ENCODE results near the gene SLC35A4. TPM values are rescaled to one million over a fixed set of nuclear protein-coding genes. Genes with fewer than 3 reads are reported as not detected.

Gene SLC35A4
- total and polyA plus RNA-seq, 3 donors from 2014 or later = 84.3 to 105 (median 97.0) TPM

DNA sequence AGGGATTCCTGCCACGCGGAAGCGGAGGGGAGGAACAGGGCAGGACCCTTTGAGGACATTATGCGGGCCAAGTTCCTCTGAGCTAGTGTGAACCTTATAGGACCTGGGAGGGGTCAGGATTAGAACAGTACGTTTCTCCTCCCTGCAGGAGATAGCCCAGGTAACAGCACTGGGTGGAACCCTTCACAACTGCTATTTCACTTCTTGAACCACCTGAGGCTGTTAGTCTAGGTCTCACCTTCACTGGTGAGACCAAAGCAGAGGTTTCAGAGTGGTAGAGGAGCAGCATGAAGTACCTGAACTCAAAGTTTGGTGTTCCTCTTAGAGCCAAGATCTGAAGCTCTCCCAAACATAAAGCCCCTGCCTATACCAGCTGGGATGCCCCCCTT, 16.3 kb upstream of the SLC35A4 start:
- intact Hi-C loops (cut with DNase I; ENCODE audit: low total_unique reads) = loop anchor here (10.0 kb wide), 1 partner anchor 87 kb away; the partner anchor contains the start of genes CD14 and TMCO6
- no peaks in the 10 kb centered on the region for H3K9me3 ChIP-seq
- peak overlapping the region; percentile 56 for H3K4me3 ChIP-seq
- no peaks in the 10 kb centered on the region for H3K36me3 ChIP-seq (ENCODE audit: low read depth, missing control alignments)
- TF ChIP-seq, protein P1, sequence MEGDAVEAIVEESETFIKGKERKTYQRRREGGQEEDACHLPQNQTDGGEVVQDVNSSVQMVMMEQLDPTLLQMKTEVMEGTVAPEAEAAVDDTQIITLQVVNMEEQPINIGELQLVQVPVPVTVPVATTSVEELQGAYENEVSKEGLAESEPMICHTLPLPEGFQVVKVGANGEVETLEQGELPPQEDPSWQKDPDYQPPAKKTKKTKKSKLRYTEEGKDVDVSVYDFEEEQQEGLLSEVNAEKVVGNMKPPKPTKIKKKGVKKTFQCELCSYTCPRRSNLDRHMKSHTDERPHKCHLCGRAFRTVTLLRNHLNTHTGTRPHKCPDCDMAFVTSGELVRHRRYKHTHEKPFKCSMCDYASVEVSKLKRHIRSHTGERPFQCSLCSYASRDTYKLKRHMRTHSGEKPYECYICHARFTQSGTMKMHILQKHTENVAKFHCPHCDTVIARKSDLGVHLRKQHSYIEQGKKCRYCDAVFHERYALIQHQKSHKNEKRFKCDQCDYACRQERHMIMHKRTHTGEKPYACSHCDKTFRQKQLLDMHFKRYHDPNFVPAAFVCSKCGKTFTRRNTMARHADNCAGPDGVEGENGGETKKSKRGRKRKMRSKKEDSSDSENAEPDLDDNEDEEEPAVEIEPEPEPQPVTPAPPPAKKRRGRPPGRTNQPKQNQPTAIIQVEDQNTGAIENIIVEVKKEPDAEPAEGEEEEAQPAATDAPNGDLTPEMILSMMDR (IDR thresholded peaks at IDR 0.05) = no peak
- TF ChIP-seq POLR2A (IDR thresholded peaks at IDR 0.05) = no peak
- H3K27ac ChIP-seq = peak overlapping the region; percentile 96 to 99
- no peaks in the 10 kb centered on the region for H3K27me3 ChIP-seq
- peaks cover 34% of the 10 kb centered on the region for H3K4me1 ChIP-seq
- DNase-seq = no peak
- WGBS, 2 donors = 0 to 17% methylated on average over 1 to 5 of the region's 5 CpGs

DNA sequence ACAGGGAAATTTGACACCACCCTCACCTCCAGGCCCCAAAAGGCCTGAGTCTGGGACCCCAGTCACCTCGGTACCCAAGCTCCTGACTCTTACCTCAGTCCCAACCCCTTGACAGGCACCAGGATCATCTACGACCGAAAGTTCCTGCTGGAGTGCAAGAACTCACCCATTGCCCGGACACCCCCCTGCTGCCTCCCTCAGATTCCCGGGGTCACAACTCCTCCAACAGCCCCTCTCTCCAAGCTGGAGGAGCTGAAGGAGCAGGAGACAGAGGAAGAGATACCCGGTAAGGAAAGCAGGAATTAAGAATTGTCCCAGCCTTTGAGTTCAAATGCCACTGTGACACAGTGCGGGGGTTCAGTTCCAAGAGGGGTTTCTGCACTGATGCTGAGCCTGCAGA, 15.8 kb upstream of the SLC35A4 start:
- H3K4me1 ChIP-seq = peaks cover 34% of the 10 kb centered on the region
- TF ChIP-seq, protein P1 (IDR thresholded peaks at IDR 0.05) = no peak
- TF ChIP-seq POLR2A (IDR thresholded peaks at IDR 0.05) = no peak
- 81 to 85% methylated on average over 7 of the region's 7 CpGs for WGBS, 2 donors
- no peaks in the 10 kb centered on the region for H3K27me3 ChIP-seq
- H3K36me3 ChIP-seq (ENCODE audit: low read depth, missing control alignments) = no peaks in the 10 kb centered on the region
- no peaks in the 10 kb centered on the region for H3K9me3 ChIP-seq
- intact Hi-C loops (cut with DNase I; ENCODE audit: low total_unique reads) = loop anchor here (10.0 kb wide), 1 partner anchor 86 kb away; the partner anchor contains the start of genes CD14 and TMCO6
- H3K4me3 ChIP-seq = no peak overlapping the region
- DNase-seq = no peak
- peak overlapping the region; percentile 96 to 99 for H3K27ac ChIP-seq

DNA sequence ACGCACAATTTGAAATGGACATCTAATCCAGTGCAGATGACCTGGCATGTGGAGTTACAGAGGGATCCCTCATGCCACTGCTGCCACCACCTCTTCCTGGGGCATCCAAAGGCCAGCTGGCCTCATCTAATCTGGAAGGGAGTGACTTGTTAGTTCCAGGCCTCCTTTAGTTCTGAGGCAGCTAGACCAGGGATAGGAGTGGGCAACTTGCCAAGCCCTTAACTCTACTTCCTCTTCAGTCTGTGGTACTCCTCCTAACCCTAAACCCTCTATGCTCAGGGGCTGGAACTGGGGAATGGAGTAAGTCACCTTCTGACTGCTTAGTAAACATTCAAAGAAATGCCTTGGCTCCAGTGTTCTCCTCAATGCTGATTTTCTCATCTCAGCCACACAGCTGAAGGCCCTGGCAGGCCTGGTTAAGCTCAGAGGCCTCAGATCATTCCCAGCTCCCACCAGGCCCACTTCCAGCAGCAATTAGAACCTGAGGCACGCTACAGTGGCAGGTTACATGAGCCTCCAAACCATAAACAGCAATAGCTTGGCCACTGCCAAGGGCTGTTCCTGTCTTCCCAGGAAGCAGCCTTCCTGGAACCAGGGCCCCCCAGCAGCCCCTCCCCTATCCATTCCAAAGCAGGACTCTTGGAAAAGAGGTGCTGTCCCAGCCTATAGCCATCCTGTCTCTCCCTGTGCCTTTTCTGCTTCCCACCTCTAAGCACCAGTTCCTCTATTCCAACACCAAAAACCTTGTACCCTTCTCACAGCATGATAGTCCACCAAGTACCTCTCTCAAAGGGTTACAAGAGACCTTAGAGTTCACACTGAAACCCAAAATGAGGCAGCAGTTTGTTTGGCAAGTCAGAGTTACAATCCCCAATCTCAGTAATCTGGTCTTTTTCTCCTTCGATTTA, 15.1 kb upstream of the SLC35A4 start:
- peak overlapping the region in 1 of 2 donors; percentile 99 for H3K27ac ChIP-seq
- H3K9me3 ChIP-seq = no peaks in the 10 kb centered on the region
- no peak for TF ChIP-seq POLR2A (IDR thresholded peaks at IDR 0.05)
- TF ChIP-seq, protein P1 (IDR thresholded peaks at IDR 0.05) = no peak
- H3K36me3 ChIP-seq (ENCODE audit: low read depth, missing control alignments) = no peaks in the 10 kb centered on the region
- peaks cover 34% of the 10 kb centered on the region for H3K4me1 ChIP-seq
- WGBS, 2 donors = 57 to 66% methylated on average over 3 of the region's 3 CpGs
- intact Hi-C loops (cut with DNase I; ENCODE audit: low total_unique reads) = loop anchor here (10.0 kb wide), 1 partner anchor 85 kb away; the partner anchor contains the start of genes CD14 and TMCO6
- no peak overlapping the region for H3K4me3 ChIP-seq
- peak; percentile 67 for DNase-seq
- no peaks in the 10 kb centered on the region for H3K27me3 ChIP-seq

DNA sequence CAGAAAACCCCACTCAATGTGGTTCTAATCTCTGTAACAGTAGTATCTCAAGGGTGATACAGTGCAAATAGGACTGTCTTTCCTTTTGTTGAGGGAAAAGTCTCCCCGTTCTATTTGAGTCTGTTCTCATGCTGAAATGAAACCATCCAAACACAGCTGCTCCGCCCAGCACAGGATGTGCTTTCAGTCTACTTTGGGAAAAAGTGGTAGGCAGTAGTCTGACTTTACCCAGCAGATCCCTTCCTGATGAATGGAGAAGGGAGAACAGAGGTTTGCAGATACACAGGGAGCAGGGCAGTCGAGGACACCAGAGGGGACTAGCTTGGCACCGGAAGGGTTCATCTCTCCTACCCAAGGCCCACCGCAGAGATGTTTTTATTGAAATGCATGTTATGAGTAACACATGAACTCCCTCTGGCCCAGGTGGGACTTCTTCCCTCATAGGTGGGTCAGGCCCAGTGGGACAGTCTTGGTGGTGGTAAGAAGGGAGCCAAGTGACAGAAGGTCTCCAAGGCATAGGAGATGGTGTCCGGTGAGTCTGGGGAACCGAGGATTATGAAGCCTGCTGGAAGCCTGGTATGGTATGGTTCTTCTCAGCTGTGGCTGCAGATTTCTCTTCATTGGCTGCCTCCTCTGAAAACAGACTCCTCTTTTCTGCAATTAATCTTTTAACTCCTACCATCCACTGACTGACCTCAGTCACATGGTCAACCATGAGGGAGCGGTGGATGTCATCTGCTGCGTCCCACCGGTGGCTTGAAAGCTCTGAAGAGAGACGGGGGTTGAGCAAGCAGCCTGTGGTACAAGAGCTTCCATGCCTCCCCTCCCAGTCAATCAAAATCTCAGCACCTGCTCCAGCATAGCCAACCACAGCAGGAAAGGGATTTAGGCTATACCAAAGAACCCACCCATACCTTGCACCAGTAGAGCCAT, 14.2 kb upstream of the SLC35A4 start:
- 83 to 88% methylated on average over 11 of the region's 11 CpGs for WGBS, 2 donors
- H3K9me3 ChIP-seq = no peaks in the 10 kb centered on the region
- TF ChIP-seq POLR2A (IDR thresholded peaks at IDR 0.05) = no peak
- TF ChIP-seq, protein P1 (IDR thresholded peaks at IDR 0.05) = no peak
- H3K27me3 ChIP-seq = no peaks in the 10 kb centered on the region
- no peak overlapping the region for H3K27ac ChIP-seq
- no peak for DNase-seq
- H3K4me1 ChIP-seq = peaks cover 34% of the 10 kb centered on the region
- no peaks in the 10 kb centered on the region for H3K36me3 ChIP-seq (ENCODE audit: low read depth, missing control alignments)
- intact Hi-C loops (cut with DNase I; ENCODE audit: low total_unique reads) = no loop called here
- no peak overlapping the region for H3K4me3 ChIP-seq

All from testis (tissue), 3 donors.